NCI-H2107 treated with DMSO at 0.1 percent for 48 hours (cell line): ENCODE results near the gene RTBDN.
A peak's percentile ranks its signal among the peaks of the same experiment; 100 is the strongest.

ENCODE experiments used
- DNase-seq: peaks from one replicate; lab custom pipeline; 2025; ENCODE audit not compliant: unreplicated experiment; lab: John Stamatoyannopoulos, UW

Gene RTBDN

DNA sequence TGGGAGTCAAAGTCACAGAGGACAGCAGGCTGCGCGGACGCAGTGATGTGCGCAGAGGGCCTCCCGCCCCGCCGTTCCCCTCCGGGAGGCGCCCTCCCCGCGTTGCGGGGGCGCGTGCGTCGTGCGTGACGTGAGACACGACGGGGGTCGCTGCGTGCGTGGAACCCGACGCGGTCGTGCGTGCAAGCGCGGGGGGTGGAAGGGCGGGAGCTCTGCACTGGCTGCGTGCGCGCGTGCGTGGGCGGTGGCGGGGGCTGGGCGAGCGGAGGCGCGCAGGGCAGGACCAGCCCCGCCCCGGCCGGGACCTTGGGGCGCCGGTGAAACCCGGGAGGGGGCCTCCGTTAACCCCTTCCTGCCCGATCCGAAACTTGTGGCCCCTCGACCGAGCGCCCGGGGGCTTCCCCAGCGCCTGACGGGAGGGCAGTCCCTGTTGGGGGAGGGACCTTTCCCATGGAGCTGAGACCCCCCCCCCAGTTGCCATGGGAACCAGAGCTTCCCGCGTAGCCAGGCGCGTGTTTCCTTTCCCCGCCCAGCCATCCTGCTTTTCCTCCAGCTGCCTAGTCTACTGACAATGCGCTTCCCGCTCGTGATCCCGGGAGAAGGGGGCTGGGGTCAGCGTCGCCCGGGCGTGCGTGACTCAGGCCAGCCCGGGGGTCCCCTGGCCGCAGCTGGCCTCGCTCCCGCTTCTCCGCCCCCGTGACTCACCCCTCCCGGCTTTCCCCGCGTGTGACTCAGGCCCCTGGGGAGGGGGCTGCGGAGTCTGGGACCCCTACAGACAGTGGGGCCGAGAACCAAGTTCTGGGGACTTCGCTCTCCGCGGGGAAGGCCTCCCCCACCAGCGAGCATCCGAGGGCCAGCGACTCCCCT lies 51.7 kb downstream of the RTBDN start:
- DNase-seq = peak; percentile 40

DNA sequence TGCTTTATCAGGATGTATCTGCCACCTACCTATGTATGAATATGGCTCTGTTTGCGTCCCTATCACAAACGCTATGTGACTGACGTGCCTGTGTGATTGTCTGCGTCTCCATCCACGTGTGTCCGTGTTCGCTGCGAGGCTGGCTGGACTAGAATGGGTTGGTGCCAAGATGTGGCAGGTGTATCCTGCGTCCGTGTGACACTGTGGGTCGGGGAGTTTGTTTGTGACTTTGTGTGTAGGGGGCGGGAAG lies 52.3 kb downstream of the RTBDN start:
- no peak for DNase-seq

DNA sequence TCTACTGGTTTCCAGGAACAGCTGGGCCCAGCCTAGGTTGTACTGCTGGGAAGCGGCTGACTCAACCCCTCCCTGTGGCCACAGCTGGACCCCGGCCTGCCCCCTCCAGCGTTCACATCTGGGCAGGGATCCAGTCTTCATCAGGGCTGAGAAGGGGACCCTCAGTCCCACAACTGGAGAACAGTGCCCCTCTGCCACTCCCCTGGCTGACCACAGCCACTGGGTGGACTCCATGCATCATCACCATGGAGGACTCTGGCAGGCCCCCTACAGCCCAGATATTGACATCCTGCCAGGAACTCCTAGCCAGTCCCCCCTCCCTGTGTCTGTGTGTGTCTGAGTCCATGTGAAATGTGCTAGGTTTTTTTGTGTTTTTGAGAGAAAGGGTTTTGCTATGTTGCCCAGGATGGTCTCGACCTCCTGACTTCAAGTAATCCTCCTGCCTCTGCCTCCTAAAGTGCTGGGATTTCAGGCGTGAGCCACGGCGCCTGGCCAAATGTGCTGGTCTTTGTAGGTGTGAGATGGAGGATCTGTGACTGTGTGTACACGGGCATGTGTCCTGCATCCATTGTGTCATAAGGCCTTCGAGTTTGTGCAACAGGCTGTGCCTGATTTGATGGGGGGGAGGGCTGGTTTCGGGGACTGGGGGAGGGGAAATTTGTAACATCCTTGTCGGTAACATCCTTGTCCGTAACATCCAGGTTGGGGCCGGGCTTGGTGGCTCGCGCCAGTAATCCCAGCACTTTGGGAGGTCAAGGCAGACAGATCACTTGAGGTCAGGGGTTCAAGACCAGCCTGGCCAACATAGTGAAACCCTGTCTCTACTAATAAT lies 55.0 kb downstream of the RTBDN start:
- peak; percentile 25 for DNase-seq

DNA sequence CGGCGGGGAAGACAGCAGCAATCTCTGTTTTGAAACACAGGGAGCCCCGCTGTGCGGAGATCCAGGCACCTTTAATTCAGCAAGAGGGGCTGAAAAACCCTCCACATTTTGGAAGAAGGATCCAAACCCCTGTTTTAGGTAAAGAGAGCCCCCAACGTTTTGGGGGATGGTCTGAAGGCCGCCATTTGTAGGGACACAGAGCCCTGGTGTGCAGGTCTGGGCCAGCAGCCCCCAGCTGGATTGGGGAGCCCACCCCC lies 55.5 kb downstream of the RTBDN start:
- DNase-seq = no peak

DNA sequence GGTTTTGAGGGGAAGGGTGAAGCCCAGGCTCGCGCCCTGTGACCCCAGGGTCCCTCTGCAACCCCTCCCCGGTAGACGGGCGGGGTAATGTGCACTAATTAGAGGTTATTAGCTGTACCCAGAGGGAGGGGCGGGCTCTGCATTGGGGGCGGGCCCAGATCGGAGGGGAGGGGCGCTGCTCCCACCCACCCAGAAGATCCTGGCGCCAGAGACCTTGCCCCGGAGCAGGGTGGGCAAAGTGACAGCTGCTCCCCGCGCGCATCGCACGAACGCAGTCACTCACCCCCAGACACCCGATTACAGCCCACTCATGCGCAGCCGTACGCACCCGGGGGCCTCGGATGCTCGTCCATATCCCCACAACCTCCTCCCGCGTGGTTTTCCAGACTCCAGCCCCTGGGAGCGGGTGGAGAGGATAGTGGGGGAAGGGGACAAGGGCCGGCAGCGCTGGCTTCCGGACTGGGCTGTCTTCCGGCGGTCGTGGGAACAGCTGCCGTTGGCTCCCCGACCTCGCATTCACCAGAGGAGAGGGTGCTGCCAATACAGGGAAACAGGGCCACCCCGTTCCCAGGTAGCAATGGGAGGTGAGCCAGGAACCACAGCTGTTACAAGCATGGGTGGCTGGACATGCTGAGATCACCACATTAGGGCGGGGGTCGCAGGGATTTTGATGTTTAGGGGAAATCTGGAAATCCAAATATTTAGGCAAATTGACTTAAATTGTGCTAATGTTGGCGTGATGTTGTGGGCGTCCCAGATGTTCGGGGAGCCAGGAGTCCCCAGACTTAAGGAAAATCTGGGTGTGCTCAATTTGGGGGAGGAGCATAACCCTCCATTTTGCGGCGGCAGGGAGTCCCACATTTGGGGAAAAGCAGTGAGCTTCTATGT lies 56.1 kb downstream of the RTBDN start:
- DNase-seq = peak; percentile 65

DNA sequence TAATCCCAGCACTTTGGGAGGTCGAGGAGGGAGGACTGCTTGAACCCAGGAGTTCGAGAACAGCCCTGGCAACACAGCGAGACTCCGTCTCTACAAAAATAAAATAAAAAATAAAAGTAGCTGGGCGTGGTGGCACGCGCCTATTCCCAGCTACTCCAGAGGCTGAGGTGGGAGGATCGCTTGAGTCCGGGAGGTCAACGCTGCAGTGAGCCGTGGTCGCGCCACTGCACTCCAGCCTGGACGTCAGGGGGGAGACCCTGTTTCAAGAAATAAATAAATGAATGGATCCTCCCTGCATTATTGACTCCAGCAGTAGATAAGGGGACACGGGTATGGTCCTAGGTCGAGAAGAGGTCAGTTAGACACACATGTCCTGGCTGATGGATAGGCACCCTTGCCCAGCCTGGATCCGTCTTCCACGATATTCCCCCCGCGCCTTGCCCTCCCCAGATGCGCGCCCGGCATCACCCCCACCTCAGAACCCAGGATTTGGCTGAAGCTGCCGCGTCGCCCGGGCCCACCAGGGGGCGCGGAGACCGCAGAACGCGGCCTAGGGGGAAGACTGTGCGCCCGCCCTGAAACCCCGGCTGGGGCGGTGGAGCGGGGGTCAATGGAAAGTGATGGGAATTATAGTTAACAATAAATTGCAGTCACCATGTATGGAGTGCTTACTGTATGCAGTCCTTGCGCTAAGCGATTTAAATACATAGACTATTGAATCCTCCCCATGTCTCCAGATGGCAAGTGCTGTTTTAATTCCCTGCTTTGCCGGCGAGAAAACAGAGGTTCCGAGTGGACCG lies 57.0 kb downstream of the RTBDN start:
- DNase-seq = peak; percentile 80
